Measurements from ENCODE around the gene MISP3.

MISP3 gene

GRCh38 chr19:14027856-14028450 is 44.6 kb upstream of the MISP3 start, which contains the start of gene RLN3:
Gene RLN3 (plus strand): TSS chr19:14028148. CDS start chr19:14028205, 57 bp downstream.
- TF ChIP-seq PATZ1 (CRISPR knock-in tag; IDR thresholded peaks at IDR 0.05; ENCODE audit: borderline replicate concordance) = no peak
- no peak for TF ChIP-seq ZNF565 (CRISPR knock-in tag; conservative IDR thresholded peaks at IDR 0.05; ENCODE audit: low read depth)
- no peak for TF ChIP-seq ZC3H10 (CRISPR knock-in tag; IDR thresholded peaks at IDR 0.05)
- no peak for ATAC-seq

- no peak for TF ChIP-seq ARNTL (CRISPR knock-in tag; IDR thresholded peaks at IDR 0.05; ENCODE audit: borderline replicate concordance, low read depth)
- TF ChIP-seq RARB (CRISPR knock-in tag; IDR thresholded peaks at IDR 0.05) = no peak
- no peak for TF ChIP-seq TCF4 (CRISPR knock-in tag; IDR thresholded peaks at IDR 0.05; ENCODE audit: borderline replicate concordance)
- TF ChIP-seq ZFP3 (CRISPR knock-in tag; IDR thresholded peaks at IDR 0.05) = no peak
- TF ChIP-seq PATZ1 (CRISPR knock-in tag; IDR thresholded peaks at IDR 0.05; ENCODE audit: borderline replicate concordance) = no peak
- no peak for TF ChIP-seq SNAI2 (CRISPR knock-in tag; IDR thresholded peaks at IDR 0.05)
- TF ChIP-seq CSRNP3 (CRISPR knock-in tag; IDR thresholded peaks at IDR 0.05) = no peak
- no peak for TF ChIP-seq OSR1 (CRISPR knock-in tag; IDR thresholded peaks at IDR 0.05)
- no peak for TF ChIP-seq ZFP30 (CRISPR knock-in tag; IDR thresholded peaks at IDR 0.05)
- no peak for TF ChIP-seq BACH2 (CRISPR knock-in tag; IDR thresholded peaks at IDR 0.05; ENCODE audit: borderline replicate concordance)
- TF ChIP-seq ZNF565 (CRISPR knock-in tag; conservative IDR thresholded peaks at IDR 0.05; ENCODE audit: low read depth) = no peak
- no peak for TF ChIP-seq ZC3H10 (CRISPR knock-in tag; IDR thresholded peaks at IDR 0.05)
- no peak for TF ChIP-seq TSHZ2 (CRISPR knock-in tag; IDR thresholded peaks at IDR 0.05)
- no peak for TF ChIP-seq POU6F1 (CRISPR knock-in tag; IDR thresholded peaks at IDR 0.05; ENCODE audit: borderline replicate concordance, low read depth)
- TF ChIP-seq CSDC2 (CRISPR knock-in tag; IDR thresholded peaks at IDR 0.05) = no peak
- TF ChIP-seq TOX (CRISPR knock-in tag; IDR thresholded peaks at IDR 0.05; ENCODE audit: borderline replicate concordance) = no peak
- TF ChIP-seq ZNF70 (CRISPR knock-in tag; IDR thresholded peaks at IDR 0.05) = no peak
- TF ChIP-seq ESRRG (CRISPR knock-in tag; IDR thresholded peaks at IDR 0.05) = no peak
- no peak for TF ChIP-seq ZNF8 (CRISPR knock-in tag; IDR thresholded peaks at IDR 0.05)
- ATAC-seq = no peak
These were observed 43.7 kb upstream of the MISP3 start for GRCh38 chr19:14028901-14029300.

GRCh38 chr19:14030997-14031718 is 41.4 kb upstream of the MISP3 start:
- ATAC-seq = peak; percentile 35; the same call in 2 of the 3 replicates
- TF ChIP-seq PPARA (CRISPR knock-in tag; IDR thresholded peaks at IDR 0.05; ENCODE audit: borderline replicate concordance) (no peak), GLIS3 (CRISPR knock-in tag; IDR thresholded peaks at IDR 0.05) (no peak), TOX (CRISPR knock-in tag; IDR thresholded peaks at IDR 0.05; ENCODE audit: borderline replicate concordance) (no peak), CSDC2 (CRISPR knock-in tag; IDR thresholded peaks at IDR 0.05) (no peak), CREB5 (CRISPR knock-in tag; IDR thresholded peaks at IDR 0.05; ENCODE audit: low read depth) (no peak), ZNF565 (CRISPR knock-in tag; conservative IDR thresholded peaks at IDR 0.05; ENCODE audit: low read depth) (no peak), ARNTL (CRISPR knock-in tag; IDR thresholded peaks at IDR 0.05; ENCODE audit: borderline replicate concordance, low read depth) (no peak), ISL1 (CRISPR knock-in tag; IDR thresholded peaks at IDR 0.05) (no peak), CSRNP3 (CRISPR knock-in tag; IDR thresholded peaks at IDR 0.05) (no peak), ZNF70 (CRISPR knock-in tag; IDR thresholded peaks at IDR 0.05) (no peak)

Measured in SK-N-SH treated with all-trans-retinoic acid at 6 μM for 48 hours (cell line).